Gastrocnemius medialis (tissue), 4 donors: Measurements from ENCODE around the gene RAD21L1.

Experiments
- POLR2A ChIP-seq, 2 donors: fragments of 450-650 bp; IDR thresholded peaks; one replicate each; pipeline ENCODE4 v1.6.1; 2017; ENCODE audit warnings: antibody characterized with exemption in 2 of 2, mild to moderate bottlenecking in 2 of 2, moderate library complexity in 2 of 2
- TF ChIP-seq, protein P1 (sequence below), 5 experiments: fragments of 450-650 bp in 3 of 5; fragments of 200-600 bp in 2 of 5; sonication (generic) in 2 of 5; IDR thresholded peaks in 4 of 5; conservative IDR thresholded peaks in 1 of 5; 1 replicate in 4 of 5; 2 replicates in 1 of 5; pipeline ENCODE4 v1.5.1; 2016 to 2019; ENCODE audit warnings: antibody characterized with exemption in 5 of 5, mild to moderate bottlenecking in 3 of 5, moderate library complexity in 3 of 5

DNA sequence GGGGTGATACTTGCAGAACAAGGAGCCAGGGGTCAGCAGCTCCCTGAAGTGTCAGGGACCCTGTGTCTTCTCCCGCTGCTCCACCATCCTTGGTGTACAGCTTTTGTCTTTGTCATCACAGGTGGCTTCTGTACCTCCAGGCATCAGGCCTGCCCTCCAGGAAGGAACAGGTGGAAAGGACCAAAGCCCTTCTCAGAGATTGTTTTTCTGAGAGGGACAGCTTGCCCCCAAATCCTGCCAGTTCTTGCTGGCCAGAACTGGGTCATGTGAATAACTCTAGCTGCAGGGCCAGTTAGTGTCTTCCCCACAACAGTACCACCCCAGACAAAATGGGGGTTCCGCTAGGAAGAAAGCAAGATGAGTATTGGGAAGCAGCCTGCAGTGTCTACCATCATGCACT, 71.6 kb downstream of the RAD21L1 start:
- TF ChIP-seq, protein P1, sequence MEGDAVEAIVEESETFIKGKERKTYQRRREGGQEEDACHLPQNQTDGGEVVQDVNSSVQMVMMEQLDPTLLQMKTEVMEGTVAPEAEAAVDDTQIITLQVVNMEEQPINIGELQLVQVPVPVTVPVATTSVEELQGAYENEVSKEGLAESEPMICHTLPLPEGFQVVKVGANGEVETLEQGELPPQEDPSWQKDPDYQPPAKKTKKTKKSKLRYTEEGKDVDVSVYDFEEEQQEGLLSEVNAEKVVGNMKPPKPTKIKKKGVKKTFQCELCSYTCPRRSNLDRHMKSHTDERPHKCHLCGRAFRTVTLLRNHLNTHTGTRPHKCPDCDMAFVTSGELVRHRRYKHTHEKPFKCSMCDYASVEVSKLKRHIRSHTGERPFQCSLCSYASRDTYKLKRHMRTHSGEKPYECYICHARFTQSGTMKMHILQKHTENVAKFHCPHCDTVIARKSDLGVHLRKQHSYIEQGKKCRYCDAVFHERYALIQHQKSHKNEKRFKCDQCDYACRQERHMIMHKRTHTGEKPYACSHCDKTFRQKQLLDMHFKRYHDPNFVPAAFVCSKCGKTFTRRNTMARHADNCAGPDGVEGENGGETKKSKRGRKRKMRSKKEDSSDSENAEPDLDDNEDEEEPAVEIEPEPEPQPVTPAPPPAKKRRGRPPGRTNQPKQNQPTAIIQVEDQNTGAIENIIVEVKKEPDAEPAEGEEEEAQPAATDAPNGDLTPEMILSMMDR (IDR thresholded peaks at IDR 0.05 in 4 of 5, conservative IDR thresholded peaks at IDR 0.05 in 1 of 5), result no peak
- no peak for TF ChIP-seq POLR2A (IDR thresholded peaks at IDR 0.05)
